WI38 (cell line): ENCODE data around the gene SH3BP4.

ENCODE experiments used
- H3K4me3 ChIP-seq: 2 replicates; pipeline ENCODE4 v1.5.1; 2011; ENCODE audit warnings: low read depth, mild to moderate bottlenecking, control low read depth, low read length
- CTCF ChIP-seq: IDR thresholded peaks from 2 replicates; pipeline ENCODE4 v1.5.1; 2012; ENCODE audit warnings: low read depth, mild to moderate bottlenecking, control low read depth, low read length

The SH3BP4 gene

GRCh38 chr2:235082578-235083338 lies 130.9 kb downstream of the SH3BP4 start:
- no peak for TF ChIP-seq CTCF
- H3K4me3 ChIP-seq = no peak overlapping the region

DNA sequence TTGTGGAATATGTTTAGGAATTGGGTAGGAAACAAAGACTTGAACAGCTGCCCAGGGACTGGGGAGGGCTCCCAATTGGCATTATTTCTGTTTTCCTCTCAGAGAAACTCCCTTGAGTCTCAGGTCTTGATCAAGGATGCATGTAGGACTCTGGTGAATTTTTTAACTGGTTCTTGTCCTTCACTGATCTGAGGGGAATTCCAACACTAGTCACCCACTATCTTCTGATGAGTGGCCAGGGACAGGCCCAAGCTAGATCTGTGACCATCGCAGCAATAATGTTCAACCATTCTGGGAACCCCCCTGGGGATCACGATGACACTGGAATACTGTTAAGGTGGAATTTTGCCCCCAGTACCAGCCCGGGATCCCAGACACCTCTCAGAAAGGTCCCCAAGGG lies 132.0 kb downstream of the SH3BP4 start:
- TF ChIP-seq CTCF = no peak
- H3K4me3 ChIP-seq = no peak overlapping the region

- no peak for TF ChIP-seq CTCF
- no peak overlapping the region for H3K4me3 ChIP-seq
Observed at GRCh38 chr2:235084424-235084823, 132.6 kb downstream of the SH3BP4 start.

- TF ChIP-seq CTCF = no peak
- no peak overlapping the region for H3K4me3 ChIP-seq
Observed at GRCh38 chr2:235085476-235085875, 133.7 kb downstream of the SH3BP4 start.

DNA sequence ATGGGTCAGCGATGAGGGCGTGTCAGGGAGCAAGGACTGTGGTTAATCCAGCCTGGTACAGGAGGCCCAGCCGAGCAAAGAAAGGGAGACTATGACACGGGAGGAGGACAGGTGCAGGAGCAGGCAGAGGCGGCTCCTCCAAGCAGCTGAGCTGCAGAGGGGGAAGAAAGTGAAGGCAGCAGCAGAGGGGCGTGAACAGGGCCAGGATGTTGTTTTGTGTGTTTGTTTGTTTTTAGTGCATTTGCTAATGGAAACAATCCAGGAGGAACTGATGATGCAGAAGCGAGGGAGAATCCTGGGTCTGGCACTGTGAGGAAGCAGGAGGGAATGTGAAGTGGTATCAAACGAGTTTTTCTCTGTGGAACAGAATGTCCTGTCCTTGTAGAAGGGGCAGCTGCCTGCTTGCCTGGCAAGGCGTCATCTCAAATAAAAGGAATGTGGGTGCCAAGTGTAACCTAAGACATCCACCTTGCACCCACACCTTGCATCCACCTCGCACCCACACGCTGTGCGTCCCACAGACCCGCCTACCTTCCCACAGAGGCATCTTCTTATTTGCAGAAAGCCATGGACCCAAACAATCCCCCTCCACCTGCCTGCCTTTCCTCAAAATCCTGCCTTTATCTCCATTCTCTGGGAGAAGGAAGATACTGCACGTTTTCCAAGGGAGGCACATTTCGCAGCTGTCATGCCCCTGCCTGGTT lies 134.8 kb downstream of the SH3BP4 start:
- TF ChIP-seq CTCF = no peak
- H3K4me3 ChIP-seq = no peak overlapping the region

DNA sequence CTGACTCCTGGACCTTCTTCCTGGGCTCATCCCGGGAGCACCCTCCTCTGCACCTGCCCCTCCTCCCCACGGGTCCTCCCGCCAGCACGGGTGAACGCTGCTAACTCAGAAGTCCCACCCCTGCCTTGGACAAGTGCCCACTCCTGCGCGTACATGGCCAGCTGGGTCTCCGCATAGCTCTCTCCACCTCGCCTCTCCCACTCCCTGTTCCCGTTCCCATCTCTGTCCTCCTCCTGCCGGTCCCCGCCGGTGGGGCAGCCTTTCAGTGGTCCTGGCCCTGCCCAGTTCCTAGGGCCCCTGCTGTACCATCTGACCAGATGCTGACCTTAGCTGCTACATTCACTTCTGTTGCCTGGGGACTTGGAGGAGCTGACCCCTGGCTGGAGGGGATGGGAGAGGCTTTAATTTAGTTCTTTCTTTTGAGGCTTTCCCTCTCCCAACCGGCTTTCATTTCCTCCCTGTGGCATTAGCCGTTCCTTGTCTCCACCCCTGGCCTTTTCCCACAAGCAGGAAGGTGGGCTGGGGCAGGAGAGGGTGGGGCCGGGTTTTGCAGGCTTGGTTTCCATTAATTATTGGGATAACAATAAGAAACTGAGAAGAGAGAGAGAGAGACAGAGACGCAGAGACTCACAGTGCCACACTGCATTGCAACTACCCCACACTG lies 136.1 kb downstream of the SH3BP4 start:
- no peak for TF ChIP-seq CTCF
- H3K4me3 ChIP-seq = no peak overlapping the region

DNA sequence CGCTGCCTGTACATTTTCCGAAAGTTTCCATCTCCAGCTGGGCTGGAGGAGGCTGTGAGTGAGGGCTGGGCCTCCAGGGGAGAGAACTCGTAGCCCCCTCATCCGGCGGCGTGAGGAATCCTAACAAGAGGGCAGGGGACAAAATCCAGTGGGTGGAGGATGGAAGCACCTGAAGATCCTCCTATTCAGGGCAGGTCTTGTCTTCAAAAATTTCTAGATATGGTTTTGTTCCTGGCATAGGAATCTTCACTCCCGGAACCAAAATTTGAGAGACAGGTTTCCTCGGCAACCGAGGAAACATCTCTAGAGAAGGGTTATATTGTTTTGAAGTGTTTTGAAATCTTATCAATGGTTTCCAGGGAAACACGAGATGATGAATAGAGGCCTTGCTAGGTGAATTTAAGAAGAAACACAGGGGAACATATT lies 136.7 kb downstream of the SH3BP4 start:
- no peak overlapping the region for H3K4me3 ChIP-seq
- no peak for TF ChIP-seq CTCF
